GM19025 (cell line): ENCODE measurements around the gene TSPAN10.

Source experiments
- ATAC-seq: cut with Tn5 transposase; IDR thresholded peaks from one replicate; pipeline ENCODE4 v1.9.1; 2021; ENCODE audit warnings: mild to moderate bottlenecking, low read depth, moderate library complexity; ENCODE audit not compliant: unreplicated experiment

The TSPAN10 gene

GRCh38 chr17:81631482-81631881 is 5.5 kb upstream of the TSPAN10 start:
- ATAC-seq, result no peak

GRCh38 chr17:81635431-81635830 is 1.6 kb upstream of the TSPAN10 start:
- ATAC-seq, result no peak

- ATAC-seq, result no peak
These were observed 957 bp upstream of the TSPAN10 start for GRCh38 chr17:81635973-81636504.

- ATAC-seq, result no peak
These were observed 1.7 kb downstream of the TSPAN10 start for GRCh38 chr17:81638683-81639082.

GRCh38 chr17:81640011-81640410 is 3.0 kb downstream of the TSPAN10 start:
- ATAC-seq, result no peak

GRCh38 chr17:81641825-81642489 is 5.0 kb downstream of the TSPAN10 start:
- ATAC-seq, result no peak

GRCh38 chr17:81644496-81644895 is 7.5 kb downstream of the TSPAN10 start:
- no peak for ATAC-seq

GRCh38 chr17:81644976-81645952 is 8.3 kb downstream of the TSPAN10 start:
- ATAC-seq, result no peak

GRCh38 chr17:81646869-81647600 is 10.0 kb downstream of the TSPAN10 start:
- ATAC-seq, result no peak

- no peak for ATAC-seq
These were observed 10.6 kb downstream of the TSPAN10 start for GRCh38 chr17:81647640-81648012.

- ATAC-seq, result no peak
These were observed 11.2 kb downstream of the TSPAN10 start for GRCh38 chr17:81648013-81648706.

- ATAC-seq, result no peak
These were observed 11.7 kb downstream of the TSPAN10 start for GRCh38 chr17:81648707-81649085.

- no peak for ATAC-seq
These were observed 14.0 kb downstream of the TSPAN10 start for GRCh38 chr17:81650951-81651350.

GRCh38 chr17:81651692-81652091 is 14.7 kb downstream of the TSPAN10 start:
- ATAC-seq, result no peak

GRCh38 chr17:81652906-81653771 is 16.1 kb downstream of the TSPAN10 start:
- ATAC-seq, result no peak

- no peak for ATAC-seq
These were observed 18.6 kb downstream of the TSPAN10 start for GRCh38 chr17:81655378-81656117.

GRCh38 chr17:81656118-81656743 is 19.2 kb downstream of the TSPAN10 start, which contains the start of gene PDE6G:
Gene PDE6G (minus strand): TSS chr17:81656542. CDS start chr17:81653305, 3,237 bp downstream.
- ATAC-seq, result no peak

- no peak for ATAC-seq
These were observed 19.8 kb downstream of the TSPAN10 start for GRCh38 chr17:81656835-81657234.
